AG04449 (cell line): ENCODE data around the gene REV1.
A peak's percentile ranks its signal among the peaks of the same experiment; 100 is the strongest.

Experiments used
- CTCF ChIA-PET: fragments of 350-600 bp; formaldehyde crosslinking; extraction: SDS; loops from one replicate; lab custom pipeline; 2021; ENCODE audit warnings: antibody characterized with exemption; lab: Yijun Ruan, JAX
- POLR2A ChIA-PET: fragments of 400-600, 350-600 bp; formaldehyde crosslinking; extraction: SDS; loops from one replicate; lab custom pipeline; 2020; ENCODE audit warnings: antibody characterized with exemption, inconsistent platforms; lab: Yijun Ruan, JAX
- DNase-seq: peaks from one replicate; pipeline ENCODE4 v3.0.0-alpha.2; 2010; ENCODE audit warnings: low read depth, low spot score
- H3K4me3 ChIP-seq: 2 replicates; pipeline ENCODE4 v1.5.1; 2011; ENCODE audit warnings: low read depth, mild to moderate bottlenecking, control low read depth, low read length
- CTCF ChIP-seq: IDR thresholded peaks from one replicate; pipeline ENCODE4 v1.5.1; 2011; ENCODE audit warnings: mild to moderate bottlenecking, moderate library complexity, low read length, control low read depth, inconsistent platforms; ENCODE audit not compliant: insufficient read depth; ENCODE audit errors: missing control alignments

REV1 gene

GRCh38 chr2:99489761-99490622 is at the start of gene REV1:
TSS of gene REV1 (minus strand) at chr2:99490017. CDS start at chr2:99464975, 25,042 bp downstream.
- ChIA-PET CTCF (interaction anchor here (1.0 to 2.4 kb wide), 7 partner anchors 8 to 841 kb away, joined by 3 to 13 read pairs (median 4); partner anchors contain the start of gene EIF5B), POLR2A (interaction anchor here (0.5 kb wide), 1 partner anchor 80 kb away, joined by 3 read pairs; no protein-coding TSS in a partner anchor)
- TF ChIP-seq CTCF, result peak; percentile 73
- H3K4me3 ChIP-seq, result peak within 1 kb of the TSS; percentile 88
- peak; percentile 74 for DNase-seq

- DNase-seq, result no peak
- POLR2A ChIA-PET, result no interaction called here
- H3K4me3 ChIP-seq, result no peak overlapping the region
- CTCF ChIA-PET, result no interaction called here
- TF ChIP-seq CTCF, result no peak
Measured at GRCh38 chr2:99537910-99538485, 48.2 kb upstream of the REV1 start.

- TF ChIP-seq CTCF, result no peak
- ChIA-PET POLR2A (no interaction called here), CTCF (no interaction called here)
- DNase-seq, result no peak
- H3K4me3 ChIP-seq, result no peak overlapping the region
Measured at GRCh38 chr2:99524056-99524455, 34.2 kb upstream of the REV1 start.

GRCh38 chr2:99522157-99522556 is 32.3 kb upstream of the REV1 start:
- DNase-seq, result no peak
- TF ChIP-seq CTCF, result no peak
- CTCF ChIA-PET, result no interaction called here
- POLR2A ChIA-PET, result no interaction called here
- H3K4me3 ChIP-seq, result no peak overlapping the region

- no peak for DNase-seq
- no peak for TF ChIP-seq CTCF
- H3K4me3 ChIP-seq, result no peak overlapping the region
- POLR2A ChIA-PET, result no interaction called here
- CTCF ChIA-PET, result no interaction called here
Measured at GRCh38 chr2:99520813-99521212, 31.0 kb upstream of the REV1 start.

GRCh38 chr2:99520195-99520594 is 30.4 kb upstream of the REV1 start:
- no peak overlapping the region for H3K4me3 ChIP-seq
- CTCF ChIA-PET, result no interaction called here
- POLR2A ChIA-PET, result no interaction called here
- DNase-seq, result no peak
- no peak for TF ChIP-seq CTCF
